Astrocyte (in vitro differentiated cells and primary cell): ENCODE data around the gene SDR42E1. TPM values are rescaled to one million over a fixed set of nuclear protein-coding genes. Genes with fewer than 3 reads are reported as not detected.

Source experiments
- DNase-seq: peaks from one replicate; pipeline ENCODE4 v3.0.0-alpha.2; 2010; ENCODE audit warnings: low read depth
- FAIRE-seq: peaks from 2 replicates; lab custom pipeline; 2011; peaks lifted over from hg19 to GRCh38; lab: Jason Lieb, UNC
- H2AFZ ChIP-seq: 2 replicates; pipeline ENCODE4 v1.6.0; 2012; ENCODE audit warnings: low read depth, low read length, inconsistent platforms
- H3K27ac ChIP-seq: 2 replicates; pipeline ENCODE4 v1.5.1; 2011; ENCODE audit warnings: low read depth, low read length, inconsistent platforms
- H3K27me3 ChIP-seq: 2 replicates; pipeline ENCODE4 v1.6.0; 2011; ENCODE audit warnings: low read length, inconsistent platforms; ENCODE audit not compliant: insufficient read depth
- H3K36me3 ChIP-seq: 2 replicates; pipeline ENCODE4 v1.5.1; 2011; ENCODE audit warnings: low read length, inconsistent platforms; ENCODE audit not compliant: insufficient read depth
- H3K4me1 ChIP-seq: 2 replicates; pipeline ENCODE4 v1.5.1; 2011; ENCODE audit warnings: low read length, inconsistent platforms; ENCODE audit not compliant: insufficient read depth
- H3K4me2 ChIP-seq: 2 replicates; pipeline ENCODE4 v1.6.0; 2012; ENCODE audit warnings: low read length, inconsistent platforms
- H3K4me3 ChIP-seq: 2 replicates; pipeline ENCODE4 v1.5.1; 2011; ENCODE audit warnings: low read depth, mild to moderate bottlenecking, low read length, inconsistent platforms; ENCODE audit not compliant: insufficient read depth
- H3K79me2 ChIP-seq: 2 replicates; pipeline ENCODE4 v1.6.0; 2012; ENCODE audit warnings: mild to moderate bottlenecking, low read length, inconsistent platforms; ENCODE audit not compliant: insufficient read depth
- H3K9ac ChIP-seq: 2 replicates; pipeline ENCODE4 v1.6.0; 2012; ENCODE audit warnings: mild to moderate bottlenecking, low read length, inconsistent platforms
- H3K9me3 ChIP-seq: 2 replicates; pipeline ENCODE4 v1.5.1; 2012; ENCODE audit warnings: low read depth, mild to moderate bottlenecking, low read length, inconsistent platforms; ENCODE audit not compliant: insufficient read depth
- H4K20me1 ChIP-seq: 2 replicates; pipeline ENCODE4 v1.6.0; 2012; ENCODE audit warnings: low read length, inconsistent platforms; ENCODE audit not compliant: insufficient read depth
- H3K27ac Mint-ChIP-seq: one replicate; pipeline ENCODE4 v1.8.0; 2021; ENCODE audit warnings: mild to moderate bottlenecking, mixed read lengths; ENCODE audit not compliant: unreplicated experiment
- H3K27me3 Mint-ChIP-seq: one replicate; pipeline ENCODE4 v1.8.0; 2021; ENCODE audit warnings: low read depth, mixed read lengths; ENCODE audit not compliant: unreplicated experiment
- H3K36me3 Mint-ChIP-seq: one replicate; pipeline ENCODE4 v1.8.0; 2021; ENCODE audit warnings: low read depth, mixed read lengths; ENCODE audit not compliant: unreplicated experiment
- H3K4me1 Mint-ChIP-seq: one replicate; pipeline ENCODE4 v1.8.0; 2021; ENCODE audit warnings: low read depth, mixed read lengths; ENCODE audit not compliant: unreplicated experiment
- H3K4me3 Mint-ChIP-seq: one replicate; pipeline ENCODE4 v1.8.0; 2021; ENCODE audit warnings: mild to moderate bottlenecking, moderate library complexity, mixed read lengths; ENCODE audit not compliant: unreplicated experiment
- H3K9me3 Mint-ChIP-seq: one replicate; pipeline ENCODE4 v1.8.0; 2021; ENCODE audit warnings: mild to moderate bottlenecking, mixed read lengths; ENCODE audit not compliant: unreplicated experiment
- CTCF ChIP-seq: IDR thresholded peaks from 2 replicates; pipeline ENCODE4 v1.5.1; 2011; ENCODE audit warnings: low read depth, mild to moderate bottlenecking, inconsistent platforms, low read length, moderate library complexity; ENCODE audit not compliant: insufficient read depth
- EZH2 ChIP-seq: IDR thresholded peaks from 2 replicates; pipeline ENCODE4 v1.6.1; 2012; ENCODE audit warnings: mild to moderate bottlenecking, low read length, inconsistent platforms; ENCODE audit not compliant: insufficient read depth
- total RNA-seq: library from RNA; stranded (reverse); gene quantifications from 2 replicates; pipeline ENCODE4 v1.2.1, GENCODE V29; 2021

SDR42E1 gene
- total RNA-seq, 1 donor from 2014 or later: not detected

- Mint-ChIP-seq H3K27me3 (peaks cover 11% of the 10 kb centered on the region), H3K27ac (no peak overlapping the region), H3K36me3 (no peaks in the 10 kb centered on the region), H3K9me3 (no peaks in the 10 kb centered on the region), H3K4me1 (no peaks in the 10 kb centered on the region), H3K4me3 (no peak overlapping the region)
- no peak overlapping the region for H3K9ac ChIP-seq
- no peak overlapping the region for H2AFZ ChIP-seq
- H3K9me3 ChIP-seq: no peaks in the 10 kb centered on the region
- H3K36me3 ChIP-seq: no peaks in the 10 kb centered on the region
- FAIRE-seq: no peak
- H3K4me1 ChIP-seq: no peaks in the 10 kb centered on the region
- no peak for TF ChIP-seq CTCF
- TF ChIP-seq EZH2: no peak
- H3K4me2 ChIP-seq: no peak overlapping the region
- no peak for DNase-seq
- H3K27ac ChIP-seq: no peak overlapping the region
- H4K20me1 ChIP-seq: no peaks in the 10 kb centered on the region
- H3K79me2 ChIP-seq: no peaks in the 10 kb centered on the region
- H3K27me3 ChIP-seq: peaks cover 12% of the 10 kb centered on the region
- no peak overlapping the region for H3K4me3 ChIP-seq
These were observed 6.8 kb upstream of the SDR42E1 start for GRCh38 chr16:82017911-82018568.

DNA sequence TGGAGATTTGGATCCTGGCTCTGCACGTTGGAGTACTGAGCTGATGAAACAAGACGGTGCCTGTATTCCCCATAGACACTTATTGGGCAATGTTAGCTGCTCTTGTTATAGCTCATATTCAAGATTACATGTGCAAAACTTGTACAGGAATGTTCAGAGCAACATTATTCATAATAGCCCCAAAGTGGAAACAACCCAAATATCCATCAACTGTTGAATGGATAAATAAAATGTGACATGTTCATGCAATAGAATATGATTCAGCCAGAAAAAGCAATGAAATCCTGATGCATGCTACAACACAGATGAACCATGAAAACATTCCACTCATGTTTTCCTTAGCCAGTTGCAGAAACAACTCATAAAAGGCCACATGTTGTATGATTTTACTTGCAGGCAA, 5.7 kb upstream of the SDR42E1 start:
- Histone ChIP-seq H3K36me3 (no peaks in the 10 kb centered on the region), H3K79me2 (no peaks in the 10 kb centered on the region), H3K4me3 (no peak overlapping the region), H3K9ac (no peak overlapping the region), H3K4me1 (no peaks in the 10 kb centered on the region), H3K4me2 (no peak overlapping the region), H2AFZ (no peak overlapping the region), H3K27ac (no peak overlapping the region), H4K20me1 (no peaks in the 10 kb centered on the region), H3K9me3 (no peaks in the 10 kb centered on the region), H3K27me3 (peaks cover 18% of the 10 kb centered on the region)
- FAIRE-seq: no peak
- H3K27me3 Mint-ChIP-seq: peaks cover 15% of the 10 kb centered on the region
- H3K9me3 Mint-ChIP-seq: no peaks in the 10 kb centered on the region
- no peaks in the 10 kb centered on the region for H3K36me3 Mint-ChIP-seq
- no peak overlapping the region for H3K4me3 Mint-ChIP-seq
- TF ChIP-seq EZH2: no peak
- no peak for TF ChIP-seq CTCF
- H3K4me1 Mint-ChIP-seq: no peaks in the 10 kb centered on the region
- DNase-seq: no peak
- H3K27ac Mint-ChIP-seq: no peak overlapping the region

DNA sequence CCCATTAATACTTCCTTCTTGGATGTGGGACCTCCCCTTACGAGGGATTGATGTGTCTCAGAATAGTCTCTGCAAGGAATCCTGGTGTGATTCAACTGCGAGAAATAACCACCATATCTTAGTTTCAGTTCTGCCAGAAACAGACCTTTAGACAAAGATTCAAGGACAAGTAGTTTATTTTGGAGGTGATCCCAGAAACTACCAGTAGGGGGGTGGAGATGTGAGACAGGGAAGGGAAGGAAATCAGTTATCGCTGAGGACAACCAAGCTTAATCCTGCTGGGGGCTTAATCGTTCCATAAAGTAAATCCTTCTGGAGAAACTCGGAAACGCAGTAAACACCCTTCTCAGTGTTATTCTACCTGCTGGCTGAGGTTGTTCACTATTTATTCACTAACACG, 5.0 kb upstream of the SDR42E1 start:
- peaks cover 19% of the 10 kb centered on the region for H3K27me3 ChIP-seq
- H3K4me3 ChIP-seq: no peak overlapping the region
- no peaks in the 10 kb centered on the region for H3K79me2 ChIP-seq
- FAIRE-seq (no peak), DNase-seq (peak; percentile 46)
- H3K9ac ChIP-seq: no peak overlapping the region
- H3K27me3 Mint-ChIP-seq: peaks cover 15% of the 10 kb centered on the region
- no peaks in the 10 kb centered on the region for H3K4me1 Mint-ChIP-seq
- peaks cover 4% of the 10 kb centered on the region for H3K36me3 Mint-ChIP-seq
- no peak overlapping the region for H3K27ac Mint-ChIP-seq
- no peaks in the 10 kb centered on the region for H3K4me1 ChIP-seq
- peaks cover 4% of the 10 kb centered on the region for H3K9me3 Mint-ChIP-seq
- H3K9me3 ChIP-seq: no peaks in the 10 kb centered on the region
- H3K4me3 Mint-ChIP-seq: no peak overlapping the region
- H3K36me3 ChIP-seq: no peaks in the 10 kb centered on the region
- H4K20me1 ChIP-seq: no peaks in the 10 kb centered on the region
- no peak overlapping the region for H3K27ac ChIP-seq
- no peak overlapping the region for H2AFZ ChIP-seq
- peak overlapping the region; percentile 7 for H3K4me2 ChIP-seq
- no peak for TF ChIP-seq EZH2
- TF ChIP-seq CTCF: peak; percentile 46
